ENCODE data around the gene NME7. TPM values are rescaled to one million over a fixed set of nuclear protein-coding genes. Genes with fewer than 3 reads are reported as not detected.
A peak's percentile ranks its signal among the peaks of the same experiment; 100 is the strongest.

The NME7 gene
- total RNA-seq, 1 experiment from 2014 or later = 36.5 TPM

DNA sequence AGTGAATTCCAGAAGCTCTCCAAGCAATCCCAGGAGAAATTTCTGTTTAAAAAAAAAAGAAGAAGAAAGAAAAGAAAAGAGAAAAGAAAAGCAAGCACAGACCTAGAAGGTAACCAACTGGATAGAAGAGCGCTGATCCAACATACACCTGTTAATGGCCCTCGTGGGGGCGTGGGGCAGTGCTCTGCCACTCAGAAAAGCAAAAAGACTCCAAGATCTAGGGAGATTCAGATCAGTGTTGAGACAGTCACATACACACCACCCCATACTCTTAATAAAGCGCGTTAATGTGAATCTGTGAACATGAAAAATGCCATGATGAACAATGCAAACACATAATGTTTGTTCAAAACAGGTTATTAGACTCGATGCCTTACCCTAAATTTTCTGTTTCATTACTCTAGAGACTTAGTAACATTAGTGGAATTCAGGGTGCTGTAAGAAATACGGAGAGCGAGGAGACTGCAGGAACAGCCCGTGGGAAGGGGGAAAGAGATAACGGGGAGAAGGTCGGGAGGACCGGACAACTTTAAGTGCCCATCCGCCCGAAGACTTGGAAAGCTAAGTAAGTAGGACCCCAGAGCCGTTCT, 406 bp downstream of the NME7 start:
- Mint-ChIP-seq H3K27me3 (ENCODE audit: insufficient read depth, unreplicated experiment) (no peaks in the 10 kb centered on the region), H3K27ac (ENCODE audit: low read depth, unreplicated experiment) (no peak overlapping the region), H3K9me3 (ENCODE audit: unreplicated experiment) (no peaks in the 10 kb centered on the region), H3K4me1 (ENCODE audit: insufficient read depth, unreplicated experiment) (peaks cover 24% of the 10 kb centered on the region), H3K36me3 (ENCODE audit: insufficient read depth, unreplicated experiment) (peaks cover 16% of the 10 kb centered on the region), H3K4me3 (ENCODE audit: unreplicated experiment) (no peak overlapping the region)
- ChIA-PET CTCF (interaction anchor here (0.6 to 3.5 kb wide), 12 partner anchors 10 to 1019 kb away, joined by 3 to 16 read pairs (median 4); no protein-coding TSS in a partner anchor), POLR2A (interaction anchor here (0.6 to 4.0 kb wide), 29 partner anchors 10 to 1431 kb away, joined by 3 to 51 read pairs (median 5); partner anchors contain the start of genes ATP1B1, DCAF6, METTL18 and SLC19A2)
- TF ChIP-seq, protein P1, sequence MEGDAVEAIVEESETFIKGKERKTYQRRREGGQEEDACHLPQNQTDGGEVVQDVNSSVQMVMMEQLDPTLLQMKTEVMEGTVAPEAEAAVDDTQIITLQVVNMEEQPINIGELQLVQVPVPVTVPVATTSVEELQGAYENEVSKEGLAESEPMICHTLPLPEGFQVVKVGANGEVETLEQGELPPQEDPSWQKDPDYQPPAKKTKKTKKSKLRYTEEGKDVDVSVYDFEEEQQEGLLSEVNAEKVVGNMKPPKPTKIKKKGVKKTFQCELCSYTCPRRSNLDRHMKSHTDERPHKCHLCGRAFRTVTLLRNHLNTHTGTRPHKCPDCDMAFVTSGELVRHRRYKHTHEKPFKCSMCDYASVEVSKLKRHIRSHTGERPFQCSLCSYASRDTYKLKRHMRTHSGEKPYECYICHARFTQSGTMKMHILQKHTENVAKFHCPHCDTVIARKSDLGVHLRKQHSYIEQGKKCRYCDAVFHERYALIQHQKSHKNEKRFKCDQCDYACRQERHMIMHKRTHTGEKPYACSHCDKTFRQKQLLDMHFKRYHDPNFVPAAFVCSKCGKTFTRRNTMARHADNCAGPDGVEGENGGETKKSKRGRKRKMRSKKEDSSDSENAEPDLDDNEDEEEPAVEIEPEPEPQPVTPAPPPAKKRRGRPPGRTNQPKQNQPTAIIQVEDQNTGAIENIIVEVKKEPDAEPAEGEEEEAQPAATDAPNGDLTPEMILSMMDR (IDR thresholded peaks at IDR 0.05; ENCODE audit: unreplicated experiment) = no peak
- intact Hi-C loops (cut with micrococcal nuclease) = loop anchor here (2.0 to 10.0 kb wide), 5 partner anchors 118 to 730 kb away; partner anchors contain the start of genes METTL18 and SLC19A2
- no peak for DNase-seq (ENCODE audit: unreplicated experiment)
- BruUV-seq (replicated peaks) = TSS peak; percentile 69

DNA sequence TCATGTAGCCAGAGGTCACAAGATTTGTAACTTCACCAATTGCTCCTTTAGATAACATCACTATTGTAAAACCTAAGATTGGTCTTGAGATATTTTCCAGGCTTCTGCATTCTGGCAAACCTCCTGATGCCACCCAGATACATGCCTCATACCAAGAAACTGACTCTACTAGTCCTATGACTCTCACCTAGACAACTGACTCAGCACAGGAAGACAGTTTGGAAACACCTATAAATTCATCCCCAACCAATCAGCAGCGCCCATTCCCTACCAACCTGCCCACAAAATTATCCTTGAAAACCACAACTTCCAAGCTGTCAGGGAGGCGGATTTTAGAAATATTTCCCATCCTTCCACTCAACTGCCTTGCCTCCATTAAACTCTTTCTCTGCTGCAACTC, 2.6 kb downstream of the NME7 start:
- Mint-ChIP-seq H3K27ac (ENCODE audit: low read depth, unreplicated experiment) (no peak overlapping the region), H3K27me3 (ENCODE audit: insufficient read depth, unreplicated experiment) (no peaks in the 10 kb centered on the region), H3K4me3 (ENCODE audit: unreplicated experiment) (no peak overlapping the region), H3K9me3 (ENCODE audit: unreplicated experiment) (no peaks in the 10 kb centered on the region), H3K36me3 (ENCODE audit: insufficient read depth, unreplicated experiment) (no peaks in the 10 kb centered on the region), H3K4me1 (ENCODE audit: insufficient read depth, unreplicated experiment) (peaks cover 19% of the 10 kb centered on the region)
- ChIA-PET CTCF (interaction anchor here (0.6 to 1.2 kb wide), 5 partner anchors 9 to 765 kb away, joined by 3 to 6 read pairs (median 3); no protein-coding TSS in a partner anchor), POLR2A (interaction anchor here (0.6 to 1.9 kb wide), 12 partner anchors 9 to 728 kb away, joined by 3 to 12 read pairs (median 4); partner anchors contain the start of gene SLC19A2)
- intact Hi-C loops (cut with micrococcal nuclease) = loop anchor here (5.0 to 10.0 kb wide), 4 partner anchors 253 to 728 kb away; partner anchors contain the start of gene METTL18
- TF ChIP-seq, protein P1 (IDR thresholded peaks at IDR 0.05; ENCODE audit: unreplicated experiment) = no peak
- DNase-seq (ENCODE audit: unreplicated experiment) = peak; percentile 87
- BruUV-seq (replicated peaks) = no TSS peak

DNA sequence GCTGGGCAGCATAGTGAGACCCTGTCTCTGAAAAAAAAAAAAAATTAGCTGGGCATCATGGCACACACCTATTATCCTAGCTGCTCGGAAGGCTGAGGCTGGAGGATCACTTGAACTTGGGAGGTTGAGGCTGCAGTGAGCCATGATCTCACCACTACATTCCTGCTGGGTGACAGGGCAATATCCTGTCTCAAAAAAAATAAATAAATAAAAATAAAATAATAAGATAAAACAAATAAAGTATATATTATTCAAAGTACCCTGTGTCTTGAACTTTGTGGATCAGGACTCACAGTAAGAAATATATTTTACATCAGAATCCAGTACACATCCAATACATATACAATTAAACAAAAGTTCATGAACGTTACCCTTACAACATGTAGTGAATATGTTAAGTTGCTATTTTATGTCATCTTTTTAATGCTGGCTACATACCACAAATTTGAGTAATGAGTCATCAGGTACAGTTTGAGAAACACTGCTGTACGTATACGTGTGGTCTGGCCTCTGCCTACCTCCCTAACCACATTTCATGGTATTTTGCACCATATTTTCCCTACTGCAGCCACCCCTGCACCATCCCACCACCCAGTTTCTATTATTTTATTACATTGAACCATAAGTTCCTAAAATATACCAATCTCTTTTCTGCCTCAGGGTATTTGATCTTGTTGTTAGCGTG, 4.4 kb downstream of the NME7 start:
- H3K36me3 Mint-ChIP-seq (ENCODE audit: insufficient read depth, unreplicated experiment) = no peaks in the 10 kb centered on the region
- TF ChIP-seq, protein P1 (IDR thresholded peaks at IDR 0.05; ENCODE audit: unreplicated experiment) = no peak
- peaks cover 17% of the 10 kb centered on the region for H3K4me1 Mint-ChIP-seq (ENCODE audit: insufficient read depth, unreplicated experiment)
- H3K27ac Mint-ChIP-seq (ENCODE audit: low read depth, unreplicated experiment) = peak overlapping the region; percentile 80
- H3K27me3 Mint-ChIP-seq (ENCODE audit: insufficient read depth, unreplicated experiment) = no peaks in the 10 kb centered on the region
- H3K4me3 Mint-ChIP-seq (ENCODE audit: unreplicated experiment) = no peak overlapping the region
- POLR2A ChIA-PET = interaction anchor here (0.6 to 1.2 kb wide), 5 partner anchors 10 to 727 kb away, joined by 3 to 4 read pairs (median 3); partner anchors contain the start of gene ATP1B1
- peak; percentile 84 for DNase-seq (ENCODE audit: unreplicated experiment)
- no TSS peak for BruUV-seq (replicated peaks)
- CTCF ChIA-PET = interaction anchor here (0.9 to 3.7 kb wide), 5 partner anchors 15 to 763 kb away, joined by 3 to 32 read pairs (median 4); no protein-coding TSS in a partner anchor
- intact Hi-C loops (cut with micrococcal nuclease) = loop anchor here (10.0 kb wide), 2 partner anchors 432 to 648 kb away; partner anchors contain the start of gene METTL18
- H3K9me3 Mint-ChIP-seq (ENCODE audit: unreplicated experiment) = no peaks in the 10 kb centered on the region

DNA sequence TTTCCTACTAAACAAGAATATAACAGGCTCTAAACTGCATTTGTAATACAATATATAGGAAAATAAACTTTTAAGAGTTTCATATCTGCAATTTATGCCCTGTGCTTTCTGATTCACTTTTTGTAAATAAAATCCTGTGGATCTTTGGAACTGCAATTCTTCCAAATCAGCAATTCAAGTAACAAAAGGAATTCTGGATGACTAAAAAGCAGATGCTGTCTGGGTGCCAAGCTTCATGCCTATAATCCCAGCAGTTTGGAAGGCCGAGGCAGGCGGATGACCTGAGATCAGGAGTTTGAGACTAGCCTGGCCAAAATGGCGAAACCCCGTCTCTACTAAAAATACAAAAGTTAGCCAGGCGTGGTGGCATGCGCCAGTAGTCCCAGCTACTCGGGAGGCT, 6.3 kb downstream of the NME7 start:
- Mint-ChIP-seq H3K27ac (ENCODE audit: low read depth, unreplicated experiment) (no peak overlapping the region), H3K27me3 (ENCODE audit: insufficient read depth, unreplicated experiment) (no peaks in the 10 kb centered on the region), H3K36me3 (ENCODE audit: insufficient read depth, unreplicated experiment) (no peaks in the 10 kb centered on the region), H3K4me3 (ENCODE audit: unreplicated experiment) (no peak overlapping the region), H3K9me3 (ENCODE audit: unreplicated experiment) (no peaks in the 10 kb centered on the region), H3K4me1 (ENCODE audit: insufficient read depth, unreplicated experiment) (peaks cover 17% of the 10 kb centered on the region)
- POLR2A ChIA-PET = interaction anchor here (0.7 to 1.8 kb wide), 3 partner anchors 13 to 746 kb away, joined by 3 to 4 read pairs (median 4); no protein-coding TSS in a partner anchor
- no peak for DNase-seq (ENCODE audit: unreplicated experiment)
- intact Hi-C loops (cut with micrococcal nuclease) = loop anchor here (10.0 kb wide), 2 partner anchors 434 to 646 kb away; partner anchors contain the start of gene METTL18
- CTCF ChIA-PET = interaction anchor here (0.6 to 3.7 kb wide), 8 partner anchors 13 to 1019 kb away, joined by 3 to 32 read pairs (median 6); no protein-coding TSS in a partner anchor
- TF ChIP-seq, protein P1 (IDR thresholded peaks at IDR 0.05; ENCODE audit: unreplicated experiment) = no peak
- BruUV-seq (replicated peaks) = no TSS peak

Measured in MCF 10A (cell line).